CD1c-positive myeloid dendritic cell (primary cell): Measurements from ENCODE around the gene EPS15.
A peak's percentile ranks its signal among the peaks of the same experiment; 100 is the strongest.
"Not testable (repeated sequence)": the region's sequence is repeated elsewhere in the genome, so short reads cannot be mapped to it uniquely, and the experiment has no call there.

ENCODE experiments used
- DNase-seq: peaks from one replicate; pipeline ENCODE4 v3.0.0-alpha.2; 2016; ENCODE audit errors: extremely low spot score

The EPS15 gene

DNA sequence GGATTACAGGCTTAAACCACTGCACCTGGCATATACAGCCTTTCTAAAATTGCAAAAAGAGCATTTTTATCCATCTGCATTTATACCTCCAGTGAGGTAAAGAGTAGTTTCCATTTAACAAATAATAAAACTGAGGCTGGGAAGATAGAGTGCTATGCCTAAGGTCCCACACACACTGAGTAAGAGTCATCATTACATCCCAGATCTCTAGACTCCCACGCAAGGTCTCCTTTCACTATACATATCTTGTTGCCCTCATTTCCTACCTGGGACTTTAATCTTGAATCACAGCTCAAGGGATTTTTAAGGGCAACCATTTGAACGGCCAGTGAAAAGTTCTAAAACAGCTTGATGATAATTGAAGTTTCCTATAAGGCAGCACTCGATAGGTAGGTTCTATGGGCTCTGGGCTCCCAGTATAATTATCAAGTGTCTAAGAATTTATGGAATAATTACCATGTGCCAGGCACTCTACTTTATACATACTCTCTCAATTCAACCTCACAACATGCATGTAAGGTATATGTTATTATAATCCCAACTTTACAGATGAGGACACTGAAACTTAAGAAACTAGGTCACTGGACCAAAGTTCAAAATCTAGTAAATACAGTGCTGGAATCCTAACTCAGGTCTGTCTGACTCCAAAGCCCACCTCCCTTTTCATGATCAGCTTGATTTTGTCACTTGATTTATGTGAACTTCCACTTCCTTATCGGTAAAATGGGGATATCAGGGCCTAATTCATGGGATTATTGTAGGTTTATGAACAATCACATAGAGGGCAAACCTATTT lies 23.3 kb upstream of the EPS15 start:
- DNase-seq: no peak

- DNase-seq: no peak
These were observed 22.4 kb upstream of the EPS15 start for GRCh38 chr1:51541313-51542050.

GRCh38 chr1:51537568-51537967 lies 18.5 kb upstream of the EPS15 start:
- DNase-seq: no peak

DNA sequence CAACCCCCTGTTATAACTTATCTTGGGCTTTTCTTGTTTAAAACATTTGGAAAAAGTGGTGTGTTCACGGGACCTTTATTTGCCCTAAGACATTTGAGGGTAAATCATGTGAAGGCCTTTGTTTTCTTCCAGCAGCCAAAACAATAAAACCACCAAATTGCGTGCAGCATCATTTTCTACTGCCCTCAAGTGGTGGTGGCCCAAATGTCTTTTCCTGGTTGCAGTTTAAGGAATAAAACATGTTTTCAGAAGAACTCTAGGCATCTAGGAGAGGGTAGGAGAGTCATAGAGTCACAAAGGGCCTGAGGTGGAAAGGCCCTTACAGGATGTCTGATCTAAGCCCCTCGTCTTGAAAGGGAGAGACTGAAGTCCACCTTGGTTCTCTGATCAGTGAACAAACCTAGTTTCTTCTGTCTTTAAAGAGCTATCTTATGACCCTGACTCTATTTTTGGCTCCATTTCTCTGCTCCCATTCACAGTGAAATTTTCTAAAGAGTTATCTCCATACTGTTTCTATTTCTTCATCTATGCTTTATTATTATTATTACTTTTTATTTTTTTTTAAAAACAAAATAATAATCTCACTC lies 16.0 kb upstream of the EPS15 start:
- peak; percentile 41 for DNase-seq

- DNase-seq: no peak
These were observed 15.4 kb upstream of the EPS15 start for GRCh38 chr1:51534447-51534846.

DNA sequence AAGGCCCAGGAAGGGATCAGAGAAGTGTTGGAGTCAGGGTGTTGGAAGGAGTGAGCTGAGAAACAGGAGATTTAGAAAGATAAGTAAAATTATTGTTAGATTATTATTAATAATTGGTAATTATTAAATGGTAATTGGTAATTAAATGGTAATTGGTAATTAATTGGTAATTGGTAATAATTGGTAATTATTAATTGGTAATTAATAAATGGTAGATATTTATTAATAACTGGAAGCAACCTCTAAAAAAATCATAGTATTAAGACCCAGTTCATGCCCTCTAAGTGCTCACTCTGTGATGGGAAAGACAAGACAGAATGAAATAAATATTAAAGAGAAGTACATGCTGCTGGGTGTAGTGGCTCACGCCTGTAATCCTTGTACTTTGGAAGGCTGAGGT lies 13.8 kb upstream of the EPS15 start:
- DNase-seq: no peak

DNA sequence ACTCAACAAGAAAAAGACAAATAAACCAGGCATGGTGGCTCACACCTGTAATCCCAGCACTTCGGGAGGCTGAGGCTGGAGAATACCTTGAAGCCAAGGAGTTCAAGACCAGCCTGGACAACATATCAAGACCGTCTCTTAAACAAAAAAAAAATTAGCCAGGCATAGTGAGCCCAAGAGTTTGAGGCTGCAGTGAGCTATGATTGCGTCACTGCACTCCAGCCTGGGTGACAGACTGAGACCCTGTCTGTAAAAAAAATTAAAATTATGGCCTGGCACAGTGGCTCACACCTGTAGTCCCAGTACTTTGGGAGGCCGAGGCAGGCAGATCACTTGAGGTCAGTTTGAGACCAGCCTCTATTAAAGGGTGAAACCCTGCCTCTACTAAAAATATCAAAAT lies 11.4 kb upstream of the EPS15 start:
- DNase-seq: not testable (repeated sequence)

GRCh38 chr1:51527144-51527543 lies 8.1 kb upstream of the EPS15 start:
- DNase-seq: no peak

GRCh38 chr1:51526248-51526647 lies 7.2 kb upstream of the EPS15 start:
- DNase-seq: no peak

DNA sequence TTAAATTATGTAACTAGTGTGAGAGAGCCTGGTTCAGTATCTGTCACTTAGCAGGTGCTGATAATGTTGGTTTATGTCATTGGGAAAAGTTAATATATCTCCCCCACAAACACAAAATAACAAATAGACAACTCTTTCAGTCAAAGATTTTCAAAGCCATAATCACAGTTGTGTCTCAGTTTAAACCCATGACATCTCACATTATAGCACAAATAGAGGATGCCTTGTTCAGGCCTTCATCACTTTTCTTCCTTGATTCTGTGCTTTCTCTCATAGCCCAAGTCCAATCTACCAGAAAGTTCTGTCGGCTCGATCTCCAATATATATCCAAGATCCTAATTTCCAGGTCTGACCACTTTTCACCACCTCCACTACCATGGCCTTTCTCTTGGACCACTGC lies 6.2 kb upstream of the EPS15 start:
- DNase-seq: no peak

GRCh38 chr1:51524817-51525216 lies 5.8 kb upstream of the EPS15 start:
- no peak for DNase-seq

- no peak for DNase-seq
These were observed 4.9 kb upstream of the EPS15 start for GRCh38 chr1:51523931-51524330.

DNA sequence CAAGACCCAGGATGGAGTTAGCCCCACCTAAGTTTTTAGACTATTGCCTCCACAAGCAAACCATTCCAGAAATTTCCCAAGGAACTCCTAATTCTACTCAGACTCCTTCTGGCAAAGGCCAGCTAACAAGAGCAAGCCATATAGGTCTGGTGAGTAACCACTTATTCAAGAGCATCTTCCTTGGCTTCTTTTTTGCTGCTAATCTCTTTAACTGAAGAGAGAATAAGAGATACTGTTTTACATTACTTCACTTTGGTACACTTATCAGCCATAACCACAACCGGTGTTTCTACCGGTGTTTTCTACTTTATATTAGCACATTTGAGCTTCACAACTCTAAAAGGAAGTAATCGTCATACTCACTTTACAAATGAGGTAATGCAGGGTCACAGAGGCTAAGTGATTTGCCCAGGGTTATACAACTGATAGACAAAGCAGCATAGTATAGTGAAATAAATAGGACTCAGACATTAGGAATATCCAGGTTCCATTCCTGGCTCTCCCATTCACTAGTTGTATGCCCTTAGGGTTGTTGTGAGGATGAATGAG lies 1.7 kb upstream of the EPS15 start:
- peak; percentile 27 for DNase-seq

DNA sequence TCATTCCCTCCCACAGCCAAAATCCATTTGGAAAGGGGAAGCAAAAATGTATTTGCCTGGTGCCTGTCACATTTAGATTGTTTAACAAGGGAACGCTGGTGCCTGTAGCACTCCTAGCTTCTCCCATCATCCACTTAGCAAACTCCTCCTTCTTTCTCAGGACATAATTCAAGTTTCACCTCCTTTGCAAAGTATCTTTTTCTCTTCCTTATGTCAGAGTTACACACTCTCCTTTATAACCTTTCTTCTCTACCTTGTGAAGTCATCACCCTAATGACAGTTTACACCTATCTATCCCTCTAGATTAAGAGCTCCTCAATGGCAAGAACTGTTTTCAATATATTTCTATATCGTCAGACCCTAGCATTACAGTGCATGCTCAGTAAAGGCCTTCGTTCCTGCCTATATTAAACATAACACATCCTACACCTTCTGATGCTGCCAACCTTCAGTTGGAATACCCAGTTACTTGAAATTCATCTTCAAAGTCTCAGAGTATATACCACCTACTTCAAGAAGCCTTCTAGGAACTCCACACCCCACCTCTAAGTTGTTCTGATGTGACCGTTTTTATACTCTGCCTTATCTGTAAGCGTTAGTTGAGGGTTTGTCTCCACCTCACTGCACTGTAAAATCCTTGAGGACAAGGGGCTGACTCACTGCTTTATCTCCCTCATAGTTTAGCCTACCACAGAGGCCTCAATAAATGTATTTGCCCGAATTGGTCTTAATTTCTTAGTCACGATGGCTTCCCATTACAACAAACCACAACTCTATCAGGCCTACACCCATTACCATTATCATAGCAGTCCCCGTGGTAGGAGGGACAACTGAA lies 1.0 kb upstream of the EPS15 start:
- DNase-seq: no peak

- DNase-seq: peak; percentile 24
These were observed 449 bp downstream of the EPS15 start for GRCh38 chr1:51518586-51519047.

DNA sequence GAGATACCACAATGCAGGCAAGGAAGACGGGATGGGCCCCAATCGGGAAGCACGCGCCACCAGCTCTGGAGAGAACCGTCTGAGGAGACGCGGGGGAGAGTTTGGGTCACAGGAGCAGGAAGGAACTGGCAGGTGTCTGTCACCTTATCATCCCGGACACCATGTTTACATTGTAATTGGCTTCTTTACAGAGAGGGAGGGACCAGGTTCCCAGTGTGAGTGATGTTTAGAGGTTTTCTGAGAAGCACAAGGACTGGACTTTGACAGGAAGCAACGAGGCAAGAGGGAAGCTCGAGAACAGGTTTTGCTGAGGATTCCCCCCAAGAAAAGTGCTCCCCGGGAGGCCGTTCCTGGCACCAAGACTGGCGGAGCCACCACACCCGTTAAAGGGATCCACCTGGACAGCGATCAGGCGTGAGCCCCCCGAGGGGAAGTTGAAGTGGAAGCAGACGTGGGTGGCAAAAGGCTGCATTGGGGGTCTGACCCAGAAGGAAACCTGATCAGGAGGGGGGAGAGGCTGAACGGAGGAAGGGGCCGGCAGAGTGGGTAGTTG lies 957 bp downstream of the EPS15 start:
- peak; percentile 54 for DNase-seq

DNA sequence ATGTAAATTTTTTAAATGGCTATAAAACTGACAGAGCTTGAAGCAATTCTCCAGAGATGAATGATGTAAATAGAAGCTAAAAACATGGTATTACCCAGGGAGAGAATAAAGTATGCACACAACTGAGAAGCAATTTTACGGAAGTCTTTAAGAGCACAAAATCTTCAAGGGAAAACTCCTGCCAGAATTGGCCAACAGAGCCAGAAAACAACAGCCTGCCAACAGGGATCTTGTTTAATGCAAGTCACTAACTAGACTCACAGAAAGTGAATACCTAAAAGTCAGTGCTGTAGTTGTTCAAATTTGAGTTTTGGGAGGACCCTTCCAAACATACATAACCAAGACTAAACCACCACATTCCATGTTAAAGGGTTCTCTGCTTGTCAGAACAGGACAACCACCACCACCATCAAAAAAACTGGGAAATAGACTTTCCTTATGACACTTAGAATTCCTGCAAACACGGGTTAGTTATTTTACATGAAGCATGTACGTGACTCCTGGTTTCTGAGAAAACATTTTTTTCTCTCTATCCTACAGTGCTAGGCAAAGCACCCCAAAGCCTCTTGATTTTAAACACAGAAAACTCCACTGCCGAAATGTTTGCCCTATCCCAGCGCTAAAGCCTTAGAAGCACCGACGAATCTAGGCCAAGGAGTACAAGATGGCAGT lies 1.6 kb downstream of the EPS15 start:
- peak; percentile 52 for DNase-seq

DNA sequence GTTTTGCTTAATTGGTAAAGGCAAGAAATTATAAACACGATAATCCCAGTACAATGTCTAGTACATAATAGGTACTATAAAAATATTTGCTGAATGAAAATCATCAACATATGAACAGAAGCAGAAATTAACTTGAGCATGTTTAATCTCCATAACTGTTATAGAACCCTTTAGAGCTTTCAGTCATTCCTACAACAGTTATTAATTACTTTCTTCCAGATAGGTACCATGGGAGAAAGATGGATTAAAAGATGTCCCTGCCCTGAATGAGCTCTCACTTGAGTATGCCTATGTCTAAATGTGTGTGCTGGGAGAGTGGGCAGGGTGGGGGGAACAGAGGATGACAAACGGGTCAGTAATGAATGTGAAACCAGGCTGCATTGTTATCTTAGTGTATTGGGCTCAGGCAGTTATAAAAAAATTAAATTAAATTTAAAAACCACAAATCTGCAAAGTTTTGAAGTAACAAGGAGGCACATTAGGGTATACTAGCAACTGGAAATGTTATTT lies 2.4 kb downstream of the EPS15 start:
- no peak for DNase-seq

DNA sequence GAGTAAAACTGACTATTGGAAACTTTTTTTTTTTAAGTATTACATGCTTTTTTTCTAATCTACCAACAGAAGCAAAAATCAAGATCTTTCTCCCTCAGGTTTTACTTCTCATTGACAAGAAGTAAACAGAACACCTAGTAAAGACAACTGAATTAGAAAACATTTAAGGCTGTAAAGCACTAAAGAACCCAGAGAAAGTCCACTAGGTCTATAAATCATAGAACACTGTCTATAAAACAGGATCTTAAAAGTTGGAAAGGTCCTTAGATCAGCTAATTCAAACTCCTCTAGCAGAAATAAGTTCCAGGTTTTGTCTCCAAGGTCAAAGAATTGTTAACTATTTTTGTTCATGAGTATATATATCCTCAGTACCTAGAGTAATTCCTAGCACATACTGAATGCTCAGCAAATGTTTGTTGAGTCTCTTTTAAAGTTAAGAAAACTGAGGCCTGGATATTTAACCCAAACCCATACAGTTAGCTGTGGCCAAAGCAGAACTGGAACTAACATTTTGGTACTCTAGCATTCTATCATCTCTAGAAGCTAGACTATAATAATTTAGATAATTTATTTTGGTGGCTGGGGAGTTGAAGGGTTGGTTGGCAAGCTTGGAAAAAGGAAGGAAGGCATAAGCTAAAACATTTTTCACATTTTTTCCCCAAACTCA lies 3.0 kb downstream of the EPS15 start:
- no peak for DNase-seq
